H9 (cell line): ENCODE measurements around the gene KCTD19. TPM values are rescaled to one million over a fixed set of nuclear protein-coding genes. Genes with fewer than 3 reads are reported as not detected.
"Not testable (repeated sequence)": the region's sequence is repeated elsewhere in the genome, so short reads cannot be mapped to it uniquely, and the experiment has no call there.

Experiments
- DNase-seq: peaks from one replicate; pipeline ENCODE4 v3.0.0-alpha.2; 2017
- H2AFZ ChIP-seq: one replicate; pipeline ENCODE4 v1.6.1; 2013; ENCODE audit warnings: mild to moderate bottlenecking, low read length, control low read depth, moderate library complexity
- H2AK5ac ChIP-seq: 2 replicates; pipeline ENCODE4 v1.6.1; 2013; ENCODE audit warnings: low read length, control low read depth, mixed read lengths; ENCODE audit not compliant: insufficient read length
- H2BK120ac ChIP-seq: one replicate; pipeline ENCODE4 v1.6.1; 2013; ENCODE audit warnings: low read depth, mild to moderate bottlenecking, low read length, control low read depth, inconsistent platforms; ENCODE audit not compliant: poor library complexity, severe bottlenecking
- H2BK12ac ChIP-seq: 2 replicates; pipeline ENCODE4 v1.6.1; 2013; ENCODE audit warnings: low read length, control low read depth, mixed read lengths, low read depth; ENCODE audit not compliant: insufficient read length
- H2BK15ac ChIP-seq: 2 replicates; pipeline ENCODE4 v1.6.1; 2013; ENCODE audit warnings: low read depth, low read length, control low read depth
- H2BK20ac ChIP-seq: one replicate; pipeline ENCODE4 v1.6.1; 2013; ENCODE audit warnings: low read depth, mild to moderate bottlenecking, low read length, control low read depth, inconsistent platforms; ENCODE audit not compliant: poor library complexity, severe bottlenecking
- H2BK5ac ChIP-seq: 2 replicates; pipeline ENCODE4 v1.6.1; 2013; ENCODE audit warnings: low read length, control low read depth, mixed read lengths; ENCODE audit not compliant: insufficient read length
- H3K14ac ChIP-seq: 2 replicates; pipeline ENCODE4 v1.6.1; 2013; ENCODE audit warnings: low read length, control low read depth; ENCODE audit not compliant: insufficient read depth
- H3K18ac ChIP-seq: 2 replicates; pipeline ENCODE4 v1.6.1; 2013; ENCODE audit warnings: low read depth, mild to moderate bottlenecking, mixed read lengths, low read length, control low read depth; ENCODE audit not compliant: insufficient read length
- H3K23ac ChIP-seq: 2 replicates; pipeline ENCODE4 v1.6.1; 2013; ENCODE audit warnings: low read length, control low read depth, mixed read lengths, low read depth; ENCODE audit not compliant: insufficient read length
- H3K23me2 ChIP-seq: 2 replicates; pipeline ENCODE4 v1.6.1; 2013; ENCODE audit warnings: low read depth, mild to moderate bottlenecking, mixed read lengths, low read length, control low read depth; ENCODE audit not compliant: insufficient read length, poor library complexity, severe bottlenecking
- H3K27ac ChIP-seq: 2 replicates; pipeline ENCODE4 v1.5.1; 2013; ENCODE audit warnings: low read length, control low read depth, mixed read lengths, low read depth; ENCODE audit not compliant: insufficient read length
- H3K27me3 ChIP-seq: 2 replicates; pipeline ENCODE4 v1.6.1; 2013; ENCODE audit warnings: low read length, control low read depth, inconsistent platforms; ENCODE audit not compliant: insufficient read depth
- H3K4ac ChIP-seq: 2 replicates; pipeline ENCODE4 v1.6.1; 2013; ENCODE audit warnings: low read depth, mild to moderate bottlenecking, control low read depth, inconsistent platforms, low read length, moderate library complexity
- H3K4me1 ChIP-seq: 2 replicates; pipeline ENCODE4 v1.6.1; 2013; ENCODE audit warnings: low read length, control low read depth, inconsistent platforms; ENCODE audit not compliant: insufficient read depth
- H3K4me2 ChIP-seq: 2 replicates; pipeline ENCODE4 v1.6.1; 2013; ENCODE audit warnings: low read length, control low read depth, mixed read lengths; ENCODE audit not compliant: insufficient read length, insufficient read depth
- H3K56ac ChIP-seq: 2 replicates; pipeline ENCODE4 v1.6.1; 2013; ENCODE audit warnings: low read depth, mild to moderate bottlenecking, mixed read lengths, low read length, control low read depth; ENCODE audit not compliant: insufficient read length
- H3K79me1 ChIP-seq: 2 replicates; pipeline ENCODE4 v1.6.1; 2013; ENCODE audit warnings: low read depth, mild to moderate bottlenecking, moderate library complexity, low read length, control low read depth, inconsistent platforms; ENCODE audit not compliant: insufficient read depth, poor library complexity, severe bottlenecking
- H3K79me2 ChIP-seq: 2 replicates; pipeline ENCODE4 v1.6.1; 2013; ENCODE audit warnings: low read length, control low read depth, inconsistent platforms; ENCODE audit not compliant: insufficient read depth
- H3K9ac ChIP-seq: 2 replicates; pipeline ENCODE4 v1.6.1; 2013; ENCODE audit warnings: low read length, control low read depth, mixed read lengths; ENCODE audit not compliant: insufficient read length; ENCODE audit errors: extremely low read depth
- H3K9me3 ChIP-seq: one replicate; pipeline ENCODE4 v1.6.1; 2013; ENCODE audit warnings: low read depth, low read length, inconsistent platforms; ENCODE audit not compliant: control insufficient read depth
- H3T11ph ChIP-seq: one replicate; pipeline ENCODE4 v1.6.1; 2013; ENCODE audit warnings: mild to moderate bottlenecking, low read length, control low read depth, inconsistent platforms
- H4K20me1 ChIP-seq: one replicate; pipeline ENCODE4 v1.6.1; 2013; ENCODE audit not compliant: control insufficient read depth, insufficient read length, insufficient read depth
- H4K5ac ChIP-seq: 2 replicates; pipeline ENCODE4 v1.6.1; 2013; ENCODE audit warnings: low read depth, mild to moderate bottlenecking, mixed read lengths, low read length, control low read depth; ENCODE audit not compliant: insufficient read length
- H4K8ac ChIP-seq: replicated peaks from 2 replicates; pipeline ENCODE4 v1.6.1; 2013; ENCODE audit warnings: low read length, control low read depth, mixed read lengths, low read depth; ENCODE audit not compliant: insufficient read length
- H4K91ac ChIP-seq: 2 replicates; pipeline ENCODE4 v1.6.1; 2013; ENCODE audit warnings: low read depth, mild to moderate bottlenecking, moderate library complexity, mixed read lengths, low read length, control low read depth; ENCODE audit not compliant: insufficient read length
- H3K27ac Mint-ChIP-seq, 3 experiments: 2 replicates in 2 of 3; 3 replicates in 1 of 3; pipeline ENCODE4 v1.8.0; 2020 to 2021; ENCODE audit warnings: mixed read lengths in 3 of 3, mild to moderate bottlenecking in 1 of 3, moderate library complexity in 1 of 3
- H3K27me3 Mint-ChIP-seq: 2 replicates; pipeline ENCODE4 v1.8.0; 2021; ENCODE audit warnings: low read depth, mild to moderate bottlenecking, moderate library complexity, mixed read lengths
- H3K36me3 Mint-ChIP-seq, 3 experiments: 2 replicates in 2 of 3; 3 replicates in 1 of 3; pipeline ENCODE4 v1.8.0; 2020 to 2021; ENCODE audit warnings: low read depth in 3 of 3, mixed read lengths in 3 of 3; ENCODE audit not compliant: insufficient read depth in 1 of 3
- H3K4me1 Mint-ChIP-seq, 2 experiments: 2 replicates each; pipeline ENCODE4 v1.8.0; 2020; ENCODE audit warnings: mixed read lengths in 2 of 2
- H3K4me3 Mint-ChIP-seq, 2 experiments: 2 replicates in 1 of 2; 3 replicates in 1 of 2; pipeline ENCODE4 v1.8.0; 2020 to 2021; ENCODE audit warnings: mild to moderate bottlenecking in 2 of 2, mixed read lengths in 2 of 2, moderate library complexity in 1 of 2
- H3K9me3 Mint-ChIP-seq, 2 experiments: 2 replicates in 1 of 2; 3 replicates in 1 of 2; pipeline ENCODE4 v1.8.0; 2020; ENCODE audit warnings: mild to moderate bottlenecking in 2 of 2, mixed read lengths in 2 of 2, moderate library complexity in 1 of 2
- CTCF ChIP-seq: fragments of 200-600 bp; sonication (generic); conservative IDR thresholded peaks from 3 replicates; pipeline ENCODE4 v1.8.0; 2021; ENCODE audit warnings: antibody characterized with exemption, mild to moderate bottlenecking
- WGBS: extraction: QIAGEN DNeasy Blood & Tissue Kit; methylation state at CpG from one replicate; pipeline ENCODE4 v1.1.7; 2013; ENCODE audit warnings: missing lambda C conversion rate, low lambda C conversion rate, mixed read lengths; ENCODE audit not compliant: insufficient read length; ENCODE audit errors: extremely low coverage; 5-methylcytosine and 5-hydroxymethylcytosine counted together
- total RNA-seq: library from RNA; stranded (reverse); gene quantifications from 2 replicates; pipeline ENCODE4 v1.2.1, GENCODE V29; 2021

KCTD19 gene
- total RNA-seq, 1 experiment from 2014 or later, result 0.13 TPM

GRCh38 chr16:67356396-67356795 lies 29.9 kb upstream of the KCTD19 start:
- Histone ChIP-seq H3K14ac (no peak overlapping the region), H4K91ac (no peak overlapping the region), H2BK120ac (no peak overlapping the region), H3K23me2 (no peaks in the 10 kb centered on the region), H2BK5ac (no peak overlapping the region), H2AFZ (no peak overlapping the region), H3K4me1 (no peaks in the 10 kb centered on the region), H3K27ac (no peak overlapping the region), H3K4me2 (no peak overlapping the region), H3K79me2 (no peaks in the 10 kb centered on the region), H3K9ac (no peak overlapping the region), H3K18ac (no peak overlapping the region), H4K5ac (no peak overlapping the region), H2BK12ac (no peak overlapping the region), H4K20me1 (no peaks in the 10 kb centered on the region), H3K9me3 (no peaks in the 10 kb centered on the region), H3K79me1 (no peaks in the 10 kb centered on the region), H3K23ac (no peak overlapping the region), H3T11ph (no peak overlapping the region), H3K56ac (no peak overlapping the region), H3K4ac (no peak overlapping the region), H2BK20ac (no peak overlapping the region), H4K8ac (no peak overlapping the region), H2BK15ac (no peak overlapping the region), H2AK5ac (no peak overlapping the region), H3K27me3 (no peaks in the 10 kb centered on the region)
- DNase-seq, result no peak
- TF ChIP-seq CTCF, result no peak
- H3K4me1 Mint-ChIP-seq, result no peaks in the 10 kb centered on the region
- WGBS, result no CpG with 5 or more reads among the region's 3 CpGs
- no peak overlapping the region for H3K4me3 Mint-ChIP-seq
- H3K9me3 Mint-ChIP-seq, result no peaks in the 10 kb centered on the region
- H3K27me3 Mint-ChIP-seq, result peaks cover 46% of the 10 kb centered on the region
- H3K36me3 Mint-ChIP-seq, result no peaks in the 10 kb centered on the region
- H3K27ac Mint-ChIP-seq, result no peak overlapping the region

- not testable (repeated sequence) for H3K18ac ChIP-seq, H2BK120ac ChIP-seq, H2BK5ac ChIP-seq, H3K56ac ChIP-seq, H4K91ac ChIP-seq, H3K4me1 Mint-ChIP-seq, H3K4ac ChIP-seq, H3K4me2 ChIP-seq, H3K23me2 ChIP-seq, H2BK12ac ChIP-seq, H4K8ac ChIP-seq, H3K36me3 Mint-ChIP-seq, DNase-seq, H2BK20ac ChIP-seq, H4K20me1 ChIP-seq, H3T11ph ChIP-seq, H3K4me3 Mint-ChIP-seq, H2AK5ac ChIP-seq, H3K23ac ChIP-seq, H3K79me2 ChIP-seq, H3K4me1 ChIP-seq, H3K27ac ChIP-seq, H3K9me3 Mint-ChIP-seq, H3K79me1 ChIP-seq, H2BK15ac ChIP-seq, H3K9me3 ChIP-seq, H3K27ac Mint-ChIP-seq, H2AFZ ChIP-seq, H3K14ac ChIP-seq, H3K9ac ChIP-seq, H3K27me3 ChIP-seq, H4K5ac ChIP-seq
- H3K27me3 Mint-ChIP-seq, result peaks cover 37% of the 10 kb centered on the region
- WGBS, result no CpG with 5 or more reads among the region's 3 CpGs
Observed at GRCh38 chr16:67352463-67352862, 25.9 kb upstream of the KCTD19 start.
